HFFc6 (cell line): ENCODE measurements around the gene PGM2L1. TPM values are rescaled to one million over a fixed set of nuclear protein-coding genes. Genes with fewer than 3 reads are reported as not detected.

Experiments used
- DNase-seq: peaks from one replicate; pipeline ENCODE4 v3.0.0-alpha.2; 2018
- H3K27ac Mint-ChIP-seq: 2 replicates; pipeline ENCODE4 v1.8.0; 2020; ENCODE audit warnings: mild to moderate bottlenecking, mixed read lengths
- H3K27me3 Mint-ChIP-seq: 2 replicates; pipeline ENCODE4 v1.8.0; 2021; ENCODE audit warnings: mild to moderate bottlenecking, moderate library complexity, mixed read lengths; ENCODE audit not compliant: insufficient read depth
- H3K36me3 Mint-ChIP-seq: 2 replicates; pipeline ENCODE4 v1.8.0; 2021; ENCODE audit warnings: low read depth, mixed read lengths
- H3K4me1 Mint-ChIP-seq: 2 replicates; pipeline ENCODE4 v1.8.0; 2020; ENCODE audit warnings: low read depth, mixed read lengths
- H3K4me3 Mint-ChIP-seq: 2 replicates; pipeline ENCODE4 v1.8.0; 2020; ENCODE audit warnings: mild to moderate bottlenecking, moderate library complexity, mixed read lengths
- H3K9me3 Mint-ChIP-seq: 2 replicates; pipeline ENCODE4 v1.8.0; 2020; ENCODE audit warnings: mild to moderate bottlenecking, mixed read lengths
- total RNA-seq, 6 experiments: library from RNA; stranded (reverse); fragmentation: NEBNext Ultra II Directional; extraction: Animal tissue kit (Norgen Biotek cat#: 25700); gene quantifications; 2 replicates in 1 of 6; 3 replicates in 5 of 6; pipeline ENCODE4 v1.2.3, GENCODE V29; 2021
- TF ChIP-seq, protein P1 (sequence below): fragments of 200-600 bp; sonication (generic); IDR thresholded peaks from 2 replicates; pipeline ENCODE4 v1.5.0; 2021; ENCODE audit warnings: antibody characterized with exemption, mild to moderate bottlenecking

PGM2L1 gene
- total RNA-seq, 6 experiments from 2014 or later = 1.2 to 3.2 (median 1.6) TPM

DNA sequence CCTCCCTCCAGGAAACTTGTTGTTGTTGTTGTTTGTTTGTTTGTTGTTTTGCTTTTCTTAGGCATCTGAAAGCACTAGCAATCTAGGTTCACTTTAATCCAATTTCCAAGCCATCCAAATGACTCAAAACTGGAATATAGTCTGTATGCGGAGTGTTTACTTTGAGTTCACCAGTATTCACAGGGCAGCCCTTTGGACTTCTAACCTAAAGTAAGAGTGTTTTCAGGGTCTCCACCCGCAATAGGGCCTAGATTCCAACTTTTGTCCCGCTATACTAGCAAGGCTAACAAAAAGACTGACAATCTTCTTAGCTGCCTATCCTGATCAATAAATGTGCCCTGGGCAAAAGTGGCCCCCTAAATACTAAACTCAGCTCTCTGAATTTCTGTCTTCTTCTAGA lies 13.6 kb downstream of the PGM2L1 start:
- H3K36me3 Mint-ChIP-seq = no peaks in the 10 kb centered on the region
- H3K4me1 Mint-ChIP-seq = peaks cover 14% of the 10 kb centered on the region
- H3K27me3 Mint-ChIP-seq = no peaks in the 10 kb centered on the region
- TF ChIP-seq, protein P1, sequence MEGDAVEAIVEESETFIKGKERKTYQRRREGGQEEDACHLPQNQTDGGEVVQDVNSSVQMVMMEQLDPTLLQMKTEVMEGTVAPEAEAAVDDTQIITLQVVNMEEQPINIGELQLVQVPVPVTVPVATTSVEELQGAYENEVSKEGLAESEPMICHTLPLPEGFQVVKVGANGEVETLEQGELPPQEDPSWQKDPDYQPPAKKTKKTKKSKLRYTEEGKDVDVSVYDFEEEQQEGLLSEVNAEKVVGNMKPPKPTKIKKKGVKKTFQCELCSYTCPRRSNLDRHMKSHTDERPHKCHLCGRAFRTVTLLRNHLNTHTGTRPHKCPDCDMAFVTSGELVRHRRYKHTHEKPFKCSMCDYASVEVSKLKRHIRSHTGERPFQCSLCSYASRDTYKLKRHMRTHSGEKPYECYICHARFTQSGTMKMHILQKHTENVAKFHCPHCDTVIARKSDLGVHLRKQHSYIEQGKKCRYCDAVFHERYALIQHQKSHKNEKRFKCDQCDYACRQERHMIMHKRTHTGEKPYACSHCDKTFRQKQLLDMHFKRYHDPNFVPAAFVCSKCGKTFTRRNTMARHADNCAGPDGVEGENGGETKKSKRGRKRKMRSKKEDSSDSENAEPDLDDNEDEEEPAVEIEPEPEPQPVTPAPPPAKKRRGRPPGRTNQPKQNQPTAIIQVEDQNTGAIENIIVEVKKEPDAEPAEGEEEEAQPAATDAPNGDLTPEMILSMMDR = no peak
- H3K27ac Mint-ChIP-seq = no peak overlapping the region
- no peaks in the 10 kb centered on the region for H3K9me3 Mint-ChIP-seq
- DNase-seq = no peak
- no peak overlapping the region for H3K4me3 Mint-ChIP-seq

DNA sequence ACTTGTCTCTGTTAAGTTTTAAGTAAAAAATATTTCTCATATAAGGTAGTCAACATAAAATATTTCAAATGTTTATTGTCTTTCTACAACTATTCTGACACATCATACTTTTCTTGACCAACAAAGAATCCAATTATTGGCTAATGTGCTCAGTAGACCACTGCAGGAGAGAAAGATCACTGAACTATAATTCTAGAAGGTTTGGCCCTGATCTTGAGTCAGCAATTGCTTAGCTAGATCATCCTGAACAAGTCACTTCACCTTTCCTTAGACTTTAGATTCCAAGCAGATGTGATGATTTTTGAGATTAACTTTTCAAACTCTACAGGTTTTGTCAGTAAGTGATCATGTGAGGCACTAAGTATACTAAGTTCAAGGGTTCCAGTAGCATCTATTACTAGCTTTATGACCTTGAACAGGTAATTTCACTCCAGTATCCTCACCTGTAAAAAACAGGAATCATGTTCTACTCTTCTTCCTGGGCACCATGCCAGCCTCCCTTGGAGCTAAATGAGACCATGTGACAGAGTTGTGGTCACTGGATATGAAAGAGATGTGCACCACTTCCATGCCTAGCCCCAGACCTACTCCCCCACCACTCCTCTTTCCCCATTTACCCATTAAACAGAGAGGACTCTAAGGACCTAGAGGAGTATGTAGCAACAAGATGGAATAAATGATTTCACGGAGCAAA lies 17.3 kb downstream of the PGM2L1 start:
- no peak overlapping the region for H3K4me3 Mint-ChIP-seq
- H3K36me3 Mint-ChIP-seq = no peaks in the 10 kb centered on the region
- no peaks in the 10 kb centered on the region for H3K9me3 Mint-ChIP-seq
- TF ChIP-seq, protein P1 = no peak
- H3K27me3 Mint-ChIP-seq = no peaks in the 10 kb centered on the region
- no peak overlapping the region for H3K27ac Mint-ChIP-seq
- no peak for DNase-seq
- peaks cover 7% of the 10 kb centered on the region for H3K4me1 Mint-ChIP-seq

DNA sequence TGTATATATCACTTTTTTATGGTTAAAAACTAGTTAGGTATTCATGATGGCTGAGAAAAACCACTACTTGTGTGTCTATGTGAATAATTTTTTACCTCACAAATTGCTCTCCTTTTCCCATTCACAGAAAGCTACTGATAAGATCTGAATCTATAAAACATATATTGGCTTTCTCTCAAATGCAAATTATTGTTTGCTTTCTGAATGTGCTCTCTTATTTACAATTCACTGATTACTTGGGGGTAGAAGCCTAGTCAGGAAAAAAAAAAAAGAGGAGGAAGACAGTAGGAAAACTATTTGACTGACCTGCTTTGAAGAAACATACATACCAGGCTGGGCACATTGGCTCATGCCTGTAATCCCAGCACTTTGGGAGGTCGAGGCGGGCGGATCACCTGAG lies 20.5 kb downstream of the PGM2L1 start:
- no peaks in the 10 kb centered on the region for H3K36me3 Mint-ChIP-seq
- no peak overlapping the region for H3K4me3 Mint-ChIP-seq
- no peak for DNase-seq
- no peaks in the 10 kb centered on the region for H3K9me3 Mint-ChIP-seq
- no peaks in the 10 kb centered on the region for H3K27me3 Mint-ChIP-seq
- H3K4me1 Mint-ChIP-seq = peaks cover 16% of the 10 kb centered on the region
- H3K27ac Mint-ChIP-seq = no peak overlapping the region
- TF ChIP-seq, protein P1 = no peak

DNA sequence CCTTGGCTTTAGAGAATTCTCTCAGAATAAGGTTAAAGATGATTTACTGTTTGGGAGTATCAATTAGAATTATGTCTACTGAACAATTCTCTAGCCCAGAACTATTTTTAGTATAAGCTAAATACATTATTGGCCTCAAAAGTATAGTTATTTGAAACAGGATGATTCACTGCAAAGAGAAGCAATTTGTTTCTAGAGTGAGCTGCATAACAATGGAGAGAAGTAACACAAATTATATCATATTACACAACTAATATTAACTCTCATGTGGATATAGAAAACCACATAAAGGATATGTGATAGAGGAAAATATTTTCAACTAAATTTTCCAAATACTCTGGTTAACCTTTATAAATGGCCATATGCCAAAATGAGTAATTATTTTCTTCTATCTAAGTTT lies 24.9 kb downstream of the PGM2L1 start:
- Mint-ChIP-seq H3K4me3 (no peak overlapping the region), H3K27me3 (no peaks in the 10 kb centered on the region), H3K9me3 (no peaks in the 10 kb centered on the region), H3K36me3 (no peaks in the 10 kb centered on the region), H3K4me1 (peaks cover 27% of the 10 kb centered on the region), H3K27ac (no peak overlapping the region)
- no peak for DNase-seq
- TF ChIP-seq, protein P1 = no peak

DNA sequence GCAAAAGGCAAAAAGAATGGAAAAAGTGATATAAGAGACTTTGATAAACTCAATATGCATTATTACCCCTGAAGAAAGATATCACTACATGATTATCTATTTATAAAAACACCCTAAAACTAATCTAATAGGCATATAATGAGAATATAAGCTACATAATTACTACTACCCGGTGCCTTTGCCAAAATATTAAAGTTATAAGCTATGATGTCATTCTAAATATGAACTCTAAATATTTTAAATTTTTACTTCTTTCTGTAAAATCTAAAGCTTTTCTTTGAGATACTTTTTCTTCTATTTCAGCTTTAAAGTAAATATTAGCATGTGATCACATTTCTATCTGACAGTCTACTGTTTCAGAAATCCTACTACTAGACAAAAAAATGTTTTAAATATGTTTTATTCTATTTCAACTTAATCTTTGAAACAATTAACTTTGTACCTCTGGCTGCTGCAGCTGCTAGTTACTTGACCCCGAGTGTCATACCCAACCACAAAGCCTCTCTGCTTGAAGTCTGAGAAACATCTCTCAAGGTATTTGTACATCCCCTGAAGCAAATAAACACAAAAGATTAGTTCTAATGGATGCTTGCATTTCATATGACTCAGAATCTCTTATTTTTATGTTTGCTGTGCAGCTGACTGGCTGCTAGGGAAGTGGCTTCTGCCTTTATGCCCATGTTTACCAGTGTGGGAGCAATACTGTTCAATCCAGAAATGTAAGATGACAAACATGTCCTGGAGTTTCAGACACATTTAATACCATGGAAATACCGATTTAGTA lies 26.8 kb downstream of the PGM2L1 start:
- peak; percentile 84 for DNase-seq
- no peaks in the 10 kb centered on the region for H3K9me3 Mint-ChIP-seq
- TF ChIP-seq, protein P1 = no peak
- no peaks in the 10 kb centered on the region for H3K36me3 Mint-ChIP-seq
- peak overlapping the region; percentile 81 for H3K27ac Mint-ChIP-seq
- H3K4me1 Mint-ChIP-seq = peaks cover 27% of the 10 kb centered on the region
- peak overlapping the region; percentile 18; the same call in 1 of the 2 replicates for H3K4me3 Mint-ChIP-seq
- no peaks in the 10 kb centered on the region for H3K27me3 Mint-ChIP-seq
